K562 (cell line): ENCODE data around the gene TRAPPC2B. TPM values are rescaled to one million over a fixed set of nuclear protein-coding genes. Genes with fewer than 3 reads are reported as not detected.
A peak's percentile ranks its signal among the peaks of the same experiment; 100 is the strongest.

Source experiments
- CEBPZ ChIP-seq: fragments of 150-350 bp; IDR thresholded peaks from 2 replicates; pipeline ENCODE4 v1.6.1; 2014; ENCODE audit warnings: low read depth, mild to moderate bottlenecking, low read length, borderline replicate concordance
- EHMT2 ChIP-seq: fragments of 450-650 bp; IDR thresholded peaks from 2 replicates; pipeline ENCODE4 v1.6.1; 2018; ENCODE audit warnings: antibody characterized with exemption
- MEF2A ChIP-seq: IDR thresholded peaks from 2 replicates; pipeline ENCODE4 v1.6.1; 2011; ENCODE audit warnings: low read depth, mild to moderate bottlenecking, low read length, moderate library complexity; ENCODE audit not compliant: control insufficient read depth
- MIER1 ChIP-seq: fragments of 450-650 bp; IDR thresholded peaks from 2 replicates; pipeline ENCODE4 v1.6.1; 2016; ENCODE audit warnings: antibody characterized with exemption, mild to moderate bottlenecking, low read depth
- NUFIP1 ChIP-seq: fragments of 450-650 bp; IDR thresholded peaks from 2 replicates; pipeline ENCODE4 v1.6.1; 2018; ENCODE audit not compliant: partially characterized antibody
- RBM17 ChIP-seq: fragments of 200-400 bp; formaldehyde crosslinking; IDR thresholded peaks from 2 replicates; pipeline ENCODE4 v1.6.1; 2017; ENCODE audit warnings: low read depth, mild to moderate bottlenecking, low read length, borderline replicate concordance
- SMARCA4 ChIP-seq: fragments of 450-650 bp; IDR thresholded peaks from 2 replicates; pipeline ENCODE4 v1.6.1; 2016
- SRSF9 ChIP-seq: fragments of 200-400 bp; formaldehyde crosslinking; IDR thresholded peaks from 2 replicates; pipeline ENCODE4 v1.6.1; 2017; ENCODE audit warnings: low read depth, low read length, borderline replicate concordance
- TAF7 ChIP-seq: fragments of 450-650 bp; IDR thresholded peaks from 2 replicates; pipeline ENCODE4 v1.6.1; 2016; ENCODE audit warnings: missing genetic modification characterization, missing compliant biosample characterization
- XRCC5 ChIP-seq: fragments of 200-400 bp; formaldehyde crosslinking; IDR thresholded peaks from 2 replicates; pipeline ENCODE4 v1.6.1; 2017; ENCODE audit warnings: low read depth, mild to moderate bottlenecking, low read length
- ZNF175 ChIP-seq: fragments of 200-800 bp; sonication (Bioruptor generic); IDR thresholded peaks from 2 replicates; pipeline ENCODE4 v1.6.1; 2016; ENCODE audit warnings: low read depth, mild to moderate bottlenecking, missing genetic modification characterization, missing compliant biosample characterization
- ZNF41 ChIP-seq: fragments of 250-450 bp; sonication (Bioruptor Pico); conservative IDR thresholded peaks from 2 replicates; pipeline ENCODE4 v1.4.0; 2020; ENCODE audit warnings: mild to moderate bottlenecking
- polyA plus RNA-seq, 8 experiments: library from polyadenylated mRNA; depleted of rRNA in 4 of 8; stranded (reverse) in 5 of 8; unstranded in 3 of 8; fragments of >200 nt; fragmentation: Nextera tagmentation in 2 of 8; fragmentation: Illumina TruSeq in 1 of 8; extraction: Ambion mirVana in 2 of 8; extraction: Trizol in 1 of 8; gene quantifications; 2 replicates each; pipeline versions ENCODE4 v1.2.1 to v1.2.3, GENCODE V29; 2011 to 2014; ENCODE audit warnings: inconsistent platforms in 1 of 8, missing spikeins in 1 of 8
- total RNA-seq, 7 experiments: library from RNA; depleted of rRNA in 6 of 7; stranded (reverse); fragments of >200 nt in 6 of 7; fragmentation: Illumina TruSeq in 2 of 7; extraction: Trizol in 2 of 7; gene quantifications; 2 replicates each; pipeline versions ENCODE4 v1.2.1 to v1.2.3, GENCODE V29; 2011 to 2021; ENCODE audit warnings: low replicate concordance in 1 of 7
- TF ChIP-seq, protein P1 (sequence below): fragments of 200-600 bp; sonication (generic); IDR thresholded peaks from one replicate; pipeline ENCODE4 v1.6.1; 2012; ENCODE audit warnings: mild to moderate bottlenecking, low read depth, low read length, inconsistent platforms

The TRAPPC2B gene
- total and polyA plus RNA-seq, 9 of the 15 experiments (the other 6 are each of a cell fraction or from before 2014, with no cell fraction given): 2.2 to 20.4 (median 4.6) TPM

GRCh38 chr19:57389730-57390598, 26.6 kb downstream of the TRAPPC2B start, which contains the start of gene ZNF548 (continued):
- TF ChIP-seq NUFIP1 (no peak), TAF7 (no peak), MIER1 (no peak), SMARCA4 (no peak), SRSF9 (no peak), CEBPZ (no peak), ZNF175 (CRISPR knock-in tag) (no peak), EHMT2 (0 out of 2 replicates have a peak, but pooled peaks have one; percentile 28), RBM17 (no peak), MEF2A (no peak), XRCC5 (no peak), ZNF41 (no peak)
- TF ChIP-seq, protein P1, sequence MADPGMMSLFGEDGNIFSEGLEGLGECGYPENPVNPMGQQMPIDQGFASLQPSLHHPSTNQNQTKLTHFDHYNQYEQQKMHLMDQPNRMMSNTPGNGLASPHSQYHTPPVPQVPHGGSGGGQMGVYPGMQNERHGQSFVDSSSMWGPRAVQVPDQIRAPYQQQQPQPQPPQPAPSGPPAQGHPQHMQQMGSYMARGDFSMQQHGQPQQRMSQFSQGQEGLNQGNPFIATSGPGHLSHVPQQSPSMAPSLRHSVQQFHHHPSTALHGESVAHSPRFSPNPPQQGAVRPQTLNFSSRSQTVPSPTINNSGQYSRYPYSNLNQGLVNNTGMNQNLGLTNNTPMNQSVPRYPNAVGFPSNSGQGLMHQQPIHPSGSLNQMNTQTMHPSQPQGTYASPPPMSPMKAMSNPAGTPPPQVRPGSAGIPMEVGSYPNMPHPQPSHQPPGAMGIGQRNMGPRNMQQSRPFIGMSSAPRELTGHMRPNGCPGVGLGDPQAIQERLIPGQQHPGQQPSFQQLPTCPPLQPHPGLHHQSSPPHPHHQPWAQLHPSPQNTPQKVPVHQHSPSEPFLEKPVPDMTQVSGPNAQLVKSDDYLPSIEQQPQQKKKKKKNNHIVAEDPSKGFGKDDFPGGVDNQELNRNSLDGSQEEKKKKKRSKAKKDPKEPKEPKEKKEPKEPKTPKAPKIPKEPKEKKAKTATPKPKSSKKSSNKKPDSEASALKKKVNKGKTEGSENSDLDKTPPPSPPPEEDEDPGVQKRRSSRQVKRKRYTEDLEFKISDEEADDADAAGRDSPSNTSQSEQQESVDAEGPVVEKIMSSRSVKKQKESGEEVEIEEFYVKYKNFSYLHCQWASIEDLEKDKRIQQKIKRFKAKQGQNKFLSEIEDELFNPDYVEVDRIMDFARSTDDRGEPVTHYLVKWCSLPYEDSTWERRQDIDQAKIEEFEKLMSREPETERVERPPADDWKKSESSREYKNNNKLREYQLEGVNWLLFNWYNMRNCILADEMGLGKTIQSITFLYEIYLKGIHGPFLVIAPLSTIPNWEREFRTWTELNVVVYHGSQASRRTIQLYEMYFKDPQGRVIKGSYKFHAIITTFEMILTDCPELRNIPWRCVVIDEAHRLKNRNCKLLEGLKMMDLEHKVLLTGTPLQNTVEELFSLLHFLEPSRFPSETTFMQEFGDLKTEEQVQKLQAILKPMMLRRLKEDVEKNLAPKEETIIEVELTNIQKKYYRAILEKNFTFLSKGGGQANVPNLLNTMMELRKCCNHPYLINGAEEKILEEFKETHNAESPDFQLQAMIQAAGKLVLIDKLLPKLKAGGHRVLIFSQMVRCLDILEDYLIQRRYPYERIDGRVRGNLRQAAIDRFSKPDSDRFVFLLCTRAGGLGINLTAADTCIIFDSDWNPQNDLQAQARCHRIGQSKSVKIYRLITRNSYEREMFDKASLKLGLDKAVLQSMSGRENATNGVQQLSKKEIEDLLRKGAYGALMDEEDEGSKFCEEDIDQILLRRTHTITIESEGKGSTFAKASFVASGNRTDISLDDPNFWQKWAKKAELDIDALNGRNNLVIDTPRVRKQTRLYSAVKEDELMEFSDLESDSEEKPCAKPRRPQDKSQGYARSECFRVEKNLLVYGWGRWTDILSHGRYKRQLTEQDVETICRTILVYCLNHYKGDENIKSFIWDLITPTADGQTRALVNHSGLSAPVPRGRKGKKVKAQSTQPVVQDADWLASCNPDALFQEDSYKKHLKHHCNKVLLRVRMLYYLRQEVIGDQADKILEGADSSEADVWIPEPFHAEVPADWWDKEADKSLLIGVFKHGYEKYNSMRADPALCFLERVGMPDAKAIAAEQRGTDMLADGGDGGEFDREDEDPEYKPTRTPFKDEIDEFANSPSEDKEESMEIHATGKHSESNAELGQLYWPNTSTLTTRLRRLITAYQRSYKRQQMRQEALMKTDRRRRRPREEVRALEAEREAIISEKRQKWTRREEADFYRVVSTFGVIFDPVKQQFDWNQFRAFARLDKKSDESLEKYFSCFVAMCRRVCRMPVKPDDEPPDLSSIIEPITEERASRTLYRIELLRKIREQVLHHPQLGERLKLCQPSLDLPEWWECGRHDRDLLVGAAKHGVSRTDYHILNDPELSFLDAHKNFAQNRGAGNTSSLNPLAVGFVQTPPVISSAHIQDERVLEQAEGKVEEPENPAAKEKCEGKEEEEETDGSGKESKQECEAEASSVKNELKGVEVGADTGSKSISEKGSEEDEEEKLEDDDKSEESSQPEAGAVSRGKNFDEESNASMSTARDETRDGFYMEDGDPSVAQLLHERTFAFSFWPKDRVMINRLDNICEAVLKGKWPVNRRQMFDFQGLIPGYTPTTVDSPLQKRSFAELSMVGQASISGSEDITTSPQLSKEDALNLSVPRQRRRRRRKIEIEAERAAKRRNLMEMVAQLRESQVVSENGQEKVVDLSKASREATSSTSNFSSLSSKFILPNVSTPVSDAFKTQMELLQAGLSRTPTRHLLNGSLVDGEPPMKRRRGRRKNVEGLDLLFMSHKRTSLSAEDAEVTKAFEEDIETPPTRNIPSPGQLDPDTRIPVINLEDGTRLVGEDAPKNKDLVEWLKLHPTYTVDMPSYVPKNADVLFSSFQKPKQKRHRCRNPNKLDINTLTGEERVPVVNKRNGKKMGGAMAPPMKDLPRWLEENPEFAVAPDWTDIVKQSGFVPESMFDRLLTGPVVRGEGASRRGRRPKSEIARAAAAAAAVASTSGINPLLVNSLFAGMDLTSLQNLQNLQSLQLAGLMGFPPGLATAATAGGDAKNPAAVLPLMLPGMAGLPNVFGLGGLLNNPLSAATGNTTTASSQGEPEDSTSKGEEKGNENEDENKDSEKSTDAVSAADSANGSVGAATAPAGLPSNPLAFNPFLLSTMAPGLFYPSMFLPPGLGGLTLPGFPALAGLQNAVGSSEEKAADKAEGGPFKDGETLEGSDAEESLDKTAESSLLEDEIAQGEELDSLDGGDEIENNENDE: no peak
